Erythroblast (primary cell): ENCODE measurements around the gene SLC38A9.
"Not testable (repeated sequence)": the region's sequence is repeated elsewhere in the genome, so short reads cannot be mapped to it uniquely, and the experiment has no call there.

ENCODE experiments used
- DNase-seq, 2 experiments: peaks; one replicate each; lab custom pipeline; 2025; lab: John Stamatoyannopoulos, UW
- GATA1 ChIP-seq: IDR thresholded peaks from 2 replicates; pipeline ENCODE4 v1.6.1; 2011; ENCODE audit warnings: low read depth, mild to moderate bottlenecking, control low read depth, low read length, moderate library complexity
- POLR2A ChIP-seq: IDR thresholded peaks from 2 replicates; pipeline ENCODE4 v1.6.1; 2011; ENCODE audit warnings: mild to moderate bottlenecking, low read length

Gene SLC38A9

GRCh38 chr5:55622460-55622859, 89.7 kb downstream of the SLC38A9 start:
- no peak for DNase-seq
- TF ChIP-seq GATA1 (no peak), POLR2A (no peak)

DNA sequence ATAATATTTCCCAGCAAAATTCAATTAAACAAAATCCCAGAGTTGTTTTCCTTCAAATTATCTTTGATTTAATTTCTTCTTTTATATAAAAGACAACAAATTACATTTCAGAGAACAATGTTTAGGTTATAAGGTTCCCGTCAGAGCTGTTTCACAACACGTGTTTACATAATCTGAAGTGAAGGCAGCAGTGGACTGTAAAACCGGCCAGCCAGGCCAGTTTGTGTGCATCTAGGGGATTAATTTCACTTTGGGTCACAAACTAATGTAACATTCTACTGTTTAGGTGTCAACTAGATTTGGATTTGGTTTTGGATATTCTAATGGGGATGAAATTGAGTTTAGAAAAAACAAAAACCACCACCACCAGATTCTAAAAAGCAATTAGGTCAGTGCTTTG, 90.9 kb downstream of the SLC38A9 start:
- TF ChIP-seq POLR2A (no peak), GATA1 (no peak)
- no peak for DNase-seq

DNA sequence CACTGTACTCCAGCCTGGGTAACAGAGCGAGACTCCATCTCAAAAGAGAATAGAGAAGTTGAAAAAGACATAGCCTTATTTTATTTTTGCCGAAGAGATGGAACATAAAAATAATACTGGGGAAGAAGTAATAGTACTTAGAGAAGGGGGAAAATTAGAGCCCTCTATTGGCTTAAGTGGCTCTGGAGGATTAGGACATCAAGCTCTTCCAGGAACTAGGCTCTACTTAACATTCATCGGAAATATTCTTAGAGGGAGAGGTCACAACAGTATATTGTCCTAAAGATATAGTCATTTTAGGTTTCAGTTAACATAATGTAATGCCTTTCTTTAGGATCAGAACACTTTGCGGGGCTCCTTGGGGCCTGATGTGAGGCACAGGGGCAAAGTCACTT, 91.4 kb downstream of the SLC38A9 start:
- TF ChIP-seq POLR2A (no peak), GATA1 (no peak)
- DNase-seq = no peak

DNA sequence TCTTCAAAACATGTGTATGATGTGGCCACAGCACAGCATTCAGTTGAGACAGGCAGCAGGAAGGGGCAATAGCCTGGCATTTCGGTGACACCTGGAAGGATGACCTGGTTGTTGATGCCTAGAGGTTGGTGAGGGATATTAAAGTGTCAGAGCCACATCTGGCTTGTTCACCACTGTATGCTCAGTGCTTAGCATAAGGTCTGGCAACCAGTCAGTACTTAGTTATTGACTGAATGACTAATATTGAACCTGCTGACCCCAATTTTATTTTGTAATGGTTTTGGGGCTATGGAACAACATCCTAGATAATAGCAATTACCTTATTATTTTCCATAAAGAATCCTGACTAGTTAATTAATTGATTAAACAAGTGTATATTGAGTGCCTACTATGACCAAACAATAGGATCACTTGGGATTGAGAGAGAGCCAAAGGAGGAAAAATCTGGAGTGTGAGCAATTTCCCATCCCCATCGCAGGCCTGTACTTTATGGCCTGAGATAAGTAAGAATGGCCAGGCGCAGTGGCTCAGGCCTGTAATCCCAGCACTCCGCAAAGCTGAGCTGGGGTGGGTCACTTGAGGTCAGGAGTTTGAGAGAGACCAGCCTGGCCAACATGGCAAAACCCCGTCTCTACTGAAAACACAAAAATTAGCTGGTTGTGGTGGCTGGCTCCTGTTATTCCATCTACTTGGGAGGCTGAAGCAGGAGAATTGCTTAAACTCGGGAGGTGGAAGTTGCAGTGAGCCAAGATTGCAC, 91.9 kb downstream of the SLC38A9 start:
- TF ChIP-seq GATA1 = no peak
- TF ChIP-seq POLR2A = no peak
- no peak for DNase-seq

DNA sequence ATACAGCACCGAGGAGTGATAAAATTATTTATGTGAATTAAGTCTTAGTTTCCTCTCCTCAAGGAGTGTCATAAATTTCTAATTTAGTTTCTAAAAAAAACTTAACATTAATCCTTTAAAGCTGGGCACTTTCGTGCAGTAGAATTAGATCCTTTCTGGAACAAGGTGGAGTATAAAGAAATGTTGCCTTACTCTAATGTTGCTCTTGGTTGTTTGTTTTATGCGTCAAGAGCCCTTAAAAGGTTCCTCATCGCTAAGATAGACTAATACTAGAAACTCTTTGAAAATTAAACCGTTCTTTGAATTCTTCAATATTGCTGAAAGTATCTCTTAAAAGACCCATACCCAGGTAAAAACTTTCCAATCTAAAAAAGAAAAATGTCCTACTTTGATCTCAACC, 93.8 kb downstream of the SLC38A9 start:
- no peak for TF ChIP-seq GATA1
- no peak for TF ChIP-seq POLR2A
- DNase-seq = no peak

GRCh38 chr5:55613112-55613868, 98.8 kb downstream of the SLC38A9 start:
- DNase-seq = no peak
- TF ChIP-seq POLR2A (no peak), GATA1 (no peak)

DNA sequence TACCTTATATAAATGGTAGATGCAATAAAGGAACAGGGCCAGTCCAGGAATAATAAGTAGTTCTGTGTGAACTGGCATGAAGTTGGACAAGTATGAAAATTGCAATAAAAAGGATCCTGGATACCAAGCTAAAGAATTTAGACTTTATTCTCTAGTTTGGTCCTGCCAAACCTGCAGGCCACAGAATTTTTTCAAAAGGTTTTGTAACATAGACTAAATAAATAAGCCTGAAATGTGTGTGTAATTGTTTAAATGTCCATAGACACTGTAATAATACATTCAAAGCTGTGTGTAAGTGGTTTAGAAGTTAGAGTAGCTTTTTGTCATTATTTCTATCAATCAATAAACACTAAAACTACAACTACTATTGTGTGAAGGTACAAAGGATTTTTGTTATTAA, 101.6 kb downstream of the SLC38A9 start:
- no peak for DNase-seq
- TF ChIP-seq GATA1 (no peak), POLR2A (no peak)

- DNase-seq = no peak
- no peak for TF ChIP-seq GATA1
- no peak for TF ChIP-seq POLR2A
Observed at GRCh38 chr5:55609413-55609812, 102.7 kb downstream of the SLC38A9 start.

DNA sequence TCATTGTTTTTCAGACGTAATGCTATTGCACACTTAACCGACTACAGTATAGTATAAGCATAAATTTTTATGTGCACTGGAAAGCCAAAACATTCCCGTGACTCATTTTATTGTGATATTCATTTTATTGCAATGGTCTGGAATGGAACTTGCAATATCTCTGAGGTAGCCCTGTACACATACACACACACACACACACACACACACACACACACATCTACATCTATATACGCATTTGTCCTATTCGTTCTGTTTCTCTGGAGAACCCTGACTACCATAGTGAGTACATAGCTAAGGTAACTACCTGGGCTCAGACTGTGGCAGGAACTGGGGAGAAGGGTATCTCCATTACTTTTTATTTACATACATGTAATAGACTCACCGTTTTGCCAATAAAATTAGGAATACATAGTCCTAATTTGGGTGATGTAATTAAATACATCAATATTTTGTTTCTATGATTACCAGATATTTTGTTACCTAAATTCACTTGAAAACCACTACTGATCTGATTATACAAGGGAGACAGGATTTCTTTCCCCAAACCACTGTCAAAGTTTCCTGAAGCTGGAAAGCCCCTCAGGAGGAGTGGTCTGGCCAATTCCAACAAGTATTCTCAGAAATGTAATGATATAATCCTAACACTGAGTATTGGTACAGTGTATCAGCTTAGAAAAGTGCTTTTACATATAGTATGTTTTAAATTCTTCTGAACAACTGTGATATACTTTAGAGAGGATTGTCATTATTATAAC, 103.4 kb downstream of the SLC38A9 start:
- no peak for TF ChIP-seq POLR2A
- no peak for TF ChIP-seq GATA1
- no peak for DNase-seq

GRCh38 chr5:55607309-55607708, 104.8 kb downstream of the SLC38A9 start:
- DNase-seq = not testable (repeated sequence)

DNA sequence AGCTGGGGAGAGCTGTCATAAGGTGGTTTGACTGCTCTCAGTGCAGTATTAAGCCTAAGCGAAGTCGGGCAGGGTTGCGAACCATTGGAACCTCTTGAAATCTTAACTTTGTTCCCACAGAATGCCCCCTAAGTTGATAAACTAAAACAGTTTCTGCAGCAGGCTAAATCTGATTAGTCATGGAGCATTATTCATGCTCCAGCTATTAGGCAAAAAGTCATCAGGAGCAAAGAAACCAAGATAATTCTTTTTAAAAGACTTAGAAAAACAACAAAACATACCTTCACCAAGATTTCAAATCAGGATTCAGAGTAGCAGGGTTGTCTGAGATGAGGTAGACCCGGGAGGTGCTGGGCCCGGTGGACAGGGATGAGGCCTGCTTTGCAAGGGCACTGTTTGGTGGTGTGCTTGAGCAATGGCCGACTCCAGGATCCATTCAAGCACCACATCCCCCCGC, 107.5 kb downstream of the SLC38A9 start:
- no peak for DNase-seq
- no peak for TF ChIP-seq GATA1
- no peak for TF ChIP-seq POLR2A

DNA sequence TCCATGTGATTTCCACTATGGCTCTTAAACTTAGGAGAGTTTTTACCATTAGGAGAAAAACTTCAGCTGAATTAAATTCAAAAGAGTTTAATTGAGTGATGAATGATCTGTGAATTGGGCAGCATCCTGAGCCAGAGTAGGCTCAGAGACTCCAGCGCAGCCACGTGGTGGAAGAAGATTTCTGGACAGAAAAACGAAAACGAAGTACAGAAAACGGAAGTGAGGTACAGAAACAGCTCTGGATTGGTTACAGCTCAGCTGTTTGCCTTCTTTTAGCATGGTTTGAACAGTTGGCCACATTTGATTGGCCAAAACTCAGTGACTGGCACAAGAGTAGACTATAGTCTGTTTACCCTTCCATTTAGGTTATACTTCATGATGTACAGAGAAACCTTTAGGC, 108.2 kb downstream of the SLC38A9 start:
- no peak for DNase-seq
- TF ChIP-seq POLR2A = no peak
- no peak for TF ChIP-seq GATA1

GRCh38 chr5:55601628-55602027, 110.5 kb downstream of the SLC38A9 start:
- no peak for DNase-seq

GRCh38 chr5:55601204-55601618, 110.9 kb downstream of the SLC38A9 start:
- TF ChIP-seq GATA1 (no peak), POLR2A (no peak)
- DNase-seq = no peak

More at GRCh38 chr5:55601628-55602027, 110.5 kb downstream of the SLC38A9 start:
- TF ChIP-seq POLR2A (no peak), GATA1 (no peak)
